Stimulated activated CD8-positive, alpha-beta memory T cell treated with anti-CD3 and anti-CD28 coated beads, Interleukin-15, amount 100 ng/mL, for 1 hour (primary cell): ENCODE data around the gene PSMD1.
"Not testable (repeated sequence)": the region's sequence is repeated elsewhere in the genome, so short reads cannot be mapped to it uniquely, and the experiment has no call there.

Source experiments
- DNase-seq: peaks from one replicate; pipeline ENCODE4 v3.0.0-alpha.2; 2020; ENCODE audit warnings: low read depth

PSMD1 gene

GRCh38 chr2:231160701-231161100, 104.0 kb downstream of the PSMD1 start:
- DNase-seq = no peak

GRCh38 chr2:231161252-231161839, 104.7 kb downstream of the PSMD1 start:
- DNase-seq = no peak

- no peak for DNase-seq
These were observed 105.2 kb downstream of the PSMD1 start for GRCh38 chr2:231161877-231162329.

GRCh38 chr2:231163011-231163410, 106.3 kb downstream of the PSMD1 start:
- no peak for DNase-seq

GRCh38 chr2:231163414-231164095, 106.9 kb downstream of the PSMD1 start:
- no peak for DNase-seq

- no peak for DNase-seq
These were observed 111.2 kb downstream of the PSMD1 start for GRCh38 chr2:231167745-231168459.

GRCh38 chr2:231168460-231169139, 111.9 kb downstream of the PSMD1 start:
- DNase-seq = no peak

- no peak for DNase-seq
These were observed 112.8 kb downstream of the PSMD1 start for GRCh38 chr2:231169488-231169887.

GRCh38 chr2:231170055-231170454, 113.4 kb downstream of the PSMD1 start:
- DNase-seq = no peak

GRCh38 chr2:231172025-231172424, 115.4 kb downstream of the PSMD1 start:
- DNase-seq = no peak

- no peak for DNase-seq
These were observed 117.6 kb downstream of the PSMD1 start for GRCh38 chr2:231174211-231174651.

GRCh38 chr2:231176066-231176465, 119.4 kb downstream of the PSMD1 start:
- DNase-seq = no peak

GRCh38 chr2:231177156-231178025, 120.7 kb downstream of the PSMD1 start:
- no peak for DNase-seq

- not testable (repeated sequence) for DNase-seq
These were observed 122.1 kb downstream of the PSMD1 start for GRCh38 chr2:231178805-231179204.

GRCh38 chr2:231181860-231182512, 125.3 kb downstream of the PSMD1 start:
- no peak for DNase-seq

GRCh38 chr2:231182513-231182899, 125.8 kb downstream of the PSMD1 start:
- no peak for DNase-seq

- DNase-seq = no peak
These were observed 127.2 kb downstream of the PSMD1 start for GRCh38 chr2:231183851-231184250.

- DNase-seq = no peak
These were observed 127.7 kb downstream of the PSMD1 start for GRCh38 chr2:231184319-231184718.

GRCh38 chr2:231185050-231185725, 128.5 kb downstream of the PSMD1 start:
- no peak for DNase-seq

GRCh38 chr2:231185886-231186285, 129.2 kb downstream of the PSMD1 start:
- no peak for DNase-seq
